PC-9 (cell line): ENCODE results near the gene CAPN5.

ENCODE experiments used
- EZH2 ChIP-seq: fragments of 200-600 bp; sonication (generic); IDR thresholded peaks from 2 replicates; pipeline ENCODE4 v1.8.0; 2017; ENCODE audit warnings: antibody characterized with exemption, low read depth
- TF ChIP-seq, protein P1 (sequence below): fragments of 200-600 bp; sonication (generic); conservative IDR thresholded peaks from 2 replicates; pipeline ENCODE4 v1.6.1; 2017; ENCODE audit warnings: mixed run types, antibody characterized with exemption, mild to moderate bottlenecking, moderate library complexity

DNA sequence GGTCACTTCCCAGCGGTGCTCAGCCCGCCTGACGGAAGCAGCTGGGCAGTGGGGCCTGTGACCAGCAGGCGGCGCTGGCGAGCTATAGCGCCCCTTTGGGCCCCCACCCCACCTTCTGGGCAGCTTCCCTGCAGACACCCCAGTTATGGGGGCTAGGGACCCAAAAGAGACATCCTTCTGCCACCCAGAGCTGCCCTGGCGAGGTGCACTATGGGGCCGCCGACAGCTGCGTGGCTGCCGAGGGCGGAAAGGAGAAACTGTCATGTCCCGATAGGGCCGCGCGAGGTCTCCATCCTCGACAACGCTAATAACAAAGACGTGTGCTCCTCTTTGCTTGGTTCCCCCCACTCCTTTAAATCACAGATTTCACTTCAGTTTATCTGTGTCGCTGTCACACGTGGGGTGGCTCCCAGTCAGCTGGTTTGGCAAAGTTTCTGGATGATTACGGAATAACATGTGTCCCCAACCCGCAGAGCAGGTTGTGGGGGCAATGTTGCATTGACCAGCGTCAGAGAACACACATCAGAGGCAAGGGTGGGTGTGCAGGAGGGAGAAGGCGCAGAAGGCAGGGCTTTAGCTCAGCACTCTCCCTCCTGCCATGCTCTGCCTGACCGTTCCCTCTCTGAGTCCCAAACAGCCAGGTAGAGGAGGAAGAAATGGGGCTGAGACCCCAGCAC is 60.6 kb downstream of the CAPN5 start:
- TF ChIP-seq, protein P1, sequence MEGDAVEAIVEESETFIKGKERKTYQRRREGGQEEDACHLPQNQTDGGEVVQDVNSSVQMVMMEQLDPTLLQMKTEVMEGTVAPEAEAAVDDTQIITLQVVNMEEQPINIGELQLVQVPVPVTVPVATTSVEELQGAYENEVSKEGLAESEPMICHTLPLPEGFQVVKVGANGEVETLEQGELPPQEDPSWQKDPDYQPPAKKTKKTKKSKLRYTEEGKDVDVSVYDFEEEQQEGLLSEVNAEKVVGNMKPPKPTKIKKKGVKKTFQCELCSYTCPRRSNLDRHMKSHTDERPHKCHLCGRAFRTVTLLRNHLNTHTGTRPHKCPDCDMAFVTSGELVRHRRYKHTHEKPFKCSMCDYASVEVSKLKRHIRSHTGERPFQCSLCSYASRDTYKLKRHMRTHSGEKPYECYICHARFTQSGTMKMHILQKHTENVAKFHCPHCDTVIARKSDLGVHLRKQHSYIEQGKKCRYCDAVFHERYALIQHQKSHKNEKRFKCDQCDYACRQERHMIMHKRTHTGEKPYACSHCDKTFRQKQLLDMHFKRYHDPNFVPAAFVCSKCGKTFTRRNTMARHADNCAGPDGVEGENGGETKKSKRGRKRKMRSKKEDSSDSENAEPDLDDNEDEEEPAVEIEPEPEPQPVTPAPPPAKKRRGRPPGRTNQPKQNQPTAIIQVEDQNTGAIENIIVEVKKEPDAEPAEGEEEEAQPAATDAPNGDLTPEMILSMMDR, result peak; percentile 98
- TF ChIP-seq EZH2, result no peak
